Liver (tissue), 9 donors: Measurements from ENCODE around the gene PLOD3. TPM values are rescaled to one million over a fixed set of nuclear protein-coding genes. Genes with fewer than 3 reads are reported as not detected.

ENCODE experiments used
- DNase-seq: peaks from one replicate; pipeline ENCODE4 v3.0.0-alpha.2; 2017; ENCODE audit warnings: low spot score
- H3K27ac ChIP-seq, 2 donors: one replicate each; pipeline ENCODE4 v1.7.0; 2013; ENCODE audit warnings: inconsistent platforms in 2 of 2, low read length in 2 of 2, control low read depth in 1 of 2, low read depth in 1 of 2, mild to moderate bottlenecking in 1 of 2
- H3K27me3 ChIP-seq, 4 donors: one replicate each; pipeline versions ENCODE4 v1.6.1 to v1.7.0; 2013; ENCODE audit warnings: low read length in 3 of 4, inconsistent platforms in 1 of 4, mild to moderate bottlenecking in 1 of 4, moderate library complexity in 1 of 4; ENCODE audit not compliant: control insufficient read depth in 4 of 4, insufficient read depth in 4 of 4
- H3K36me3 ChIP-seq, 4 donors: one replicate each; pipeline versions ENCODE4 v1.6.1 to v1.7.0; 2013; ENCODE audit warnings: low read length in 3 of 4, mild to moderate bottlenecking in 3 of 4, low read depth in 1 of 4, moderate library complexity in 1 of 4; ENCODE audit not compliant: control insufficient read depth in 4 of 4, insufficient read depth in 3 of 4
- H3K4me1 ChIP-seq, 4 donors: one replicate each; pipeline versions ENCODE4 v1.6.1 to v1.7.0; 2013; ENCODE audit warnings: low read length in 3 of 4, mild to moderate bottlenecking in 3 of 4, moderate library complexity in 1 of 4; ENCODE audit not compliant: control insufficient read depth in 4 of 4, insufficient read depth in 4 of 4
- H3K4me3 ChIP-seq, 3 donors: one replicate each; pipeline versions ENCODE4 v1.6.1 to v1.7.0; 2013; ENCODE audit warnings: low read length in 3 of 3, control low read depth in 1 of 3, low read depth in 1 of 3, mild to moderate bottlenecking in 1 of 3
- H3K9ac ChIP-seq, 2 donors: one replicate each; pipeline ENCODE4 v1.7.0; 2013; ENCODE audit warnings: low read length in 2 of 2, mild to moderate bottlenecking in 2 of 2, moderate library complexity in 2 of 2, control low read depth in 1 of 2, low read depth in 1 of 2
- H3K9me3 ChIP-seq, 4 donors: one replicate each; pipeline versions ENCODE4 v1.6.1 to v1.7.0; 2013; ENCODE audit warnings: low read length in 3 of 4; ENCODE audit not compliant: control insufficient read depth in 4 of 4
- EGR1 ChIP-seq, 2 donors: IDR thresholded peaks; 2 replicates each; pipeline ENCODE4 v1.6.1; 2016 to 2018; ENCODE audit warnings: antibody characterized with exemption in 2 of 2, low read depth in 2 of 2
- FOXA1 ChIP-seq: IDR thresholded peaks from 2 replicates; pipeline ENCODE4 v1.6.1; 2016; ENCODE audit warnings: antibody characterized with exemption
- FOXA2 ChIP-seq: IDR thresholded peaks from 2 replicates; pipeline ENCODE4 v1.6.1; 2016; ENCODE audit warnings: antibody characterized with exemption
- GABPA ChIP-seq, 2 donors: IDR thresholded peaks in 1 of 2; conservative IDR thresholded peaks in 1 of 2; 2 replicates each; pipeline ENCODE4 v1.6.1; 2016; ENCODE audit warnings: antibody characterized with exemption in 2 of 2, mild to moderate bottlenecking in 1 of 2, moderate library complexity in 1 of 2
- HNF4A ChIP-seq, 2 donors: conservative IDR thresholded peaks; 2 replicates each; pipeline ENCODE4 v1.6.1; 2016; ENCODE audit warnings: antibody characterized with exemption in 2 of 2, mild to moderate bottlenecking in 2 of 2
- HNF4G ChIP-seq: IDR thresholded peaks from 2 replicates; pipeline ENCODE4 v1.6.1; 2016; ENCODE audit warnings: antibody characterized with exemption
- JUND ChIP-seq, 2 donors: IDR thresholded peaks; 2 replicates each; pipeline ENCODE4 v1.6.1; 2016; ENCODE audit warnings: antibody characterized with exemption in 2 of 2
- RAD21 ChIP-seq, 2 donors: IDR thresholded peaks; 2 replicates each; pipeline ENCODE4 v1.6.1; 2016; ENCODE audit warnings: antibody characterized with exemption in 2 of 2, mild to moderate bottlenecking in 2 of 2
- REST ChIP-seq: IDR thresholded peaks from 2 replicates; pipeline ENCODE4 v1.6.1; 2016; ENCODE audit warnings: antibody characterized with exemption, mild to moderate bottlenecking
- RXRA ChIP-seq, 2 donors: IDR thresholded peaks; 2 replicates each; pipeline ENCODE4 v1.6.1; 2017 to 2018; ENCODE audit warnings: antibody characterized with exemption in 2 of 2, mild to moderate bottlenecking in 1 of 2
- SP1 ChIP-seq: IDR thresholded peaks from 2 replicates; pipeline ENCODE4 v1.6.1; 2018; ENCODE audit warnings: antibody characterized with exemption, mild to moderate bottlenecking
- YY1 ChIP-seq: IDR thresholded peaks from 2 replicates; pipeline ENCODE4 v1.6.1; 2016; ENCODE audit warnings: antibody characterized with exemption, mild to moderate bottlenecking
- WGBS: extraction: QIAGEN DNeasy Blood & Tissue Kit; methylation state at CpG from one replicate; pipeline ENCODE4 v1.1.7; 2013; 5-methylcytosine and 5-hydroxymethylcytosine counted together
- polyA plus RNA-seq, 2 donors: library from polyadenylated mRNA; stranded (reverse) in 1 of 2; unstranded in 1 of 2; fragments of 200-250 nt in 1 of 2; fragments of >200 nt in 1 of 2; fragmentation: Nextera tagmentation in 1 of 2; extraction: Ambion mirVana in 1 of 2; gene quantifications; one replicate each; pipeline versions ENCODE4 v1.2.1 to v1.2.3, GENCODE V29; 2013 to 2015
- total RNA-seq, 2 donors: library from RNA; depleted of rRNA; stranded (reverse); fragments of >200 nt; gene quantifications; one replicate each; pipeline ENCODE4 v1.2.3, GENCODE V29; 2014
- TF ChIP-seq, protein P1 (sequence below): fragments of 150-350 bp; IDR thresholded peaks from 2 replicates; pipeline ENCODE4 v1.5.1; 2017; ENCODE audit warnings: improper control_type of control experiment, low read depth, low read length; ENCODE audit not compliant: missing input control
- TF ChIP-seq, protein P2 (sequence below): IDR thresholded peaks from 2 replicates; pipeline ENCODE4 v1.6.1; 2016; ENCODE audit warnings: antibody characterized with exemption
- donor health status: healthy.
- donor health status: healthy.
- donor health status: healthy.
- donor health status: healthy.
- donor health status: healthy.

The PLOD3 gene
- total and polyA plus RNA-seq, 4 donors: 19.4 to 42.9 (median 27.7) TPM

GRCh38 chr7:101231644-101232043, 14.3 kb upstream of the PLOD3 start:
- TF ChIP-seq RAD21 (IDR thresholded peaks at IDR 0.05) (peak in 1 of 2 donors; percentile 12), EGR1 (IDR thresholded peaks at IDR 0.05; ENCODE audit: low read depth in 2 of 2) (no peak), FOXA1 (no peak), GABPA (IDR thresholded peaks at IDR 0.05 in 1 of 2, conservative IDR thresholded peaks at IDR 0.05 in 1 of 2) (peak in 1 of 2 donors; percentile 22), FOXA2 (no peak), SP1 (no peak), RXRA (IDR thresholded peaks at IDR 0.05) (peak in 1 of 2 donors; percentile 54), JUND (IDR thresholded peaks at IDR 0.05) (no peak), YY1 (peak; percentile 58), HNF4A (conservative IDR thresholded peaks at IDR 0.05) (peak in 1 of 2 donors; percentile 43), REST (peak; percentile 16)
- TF ChIP-seq, protein P1, sequence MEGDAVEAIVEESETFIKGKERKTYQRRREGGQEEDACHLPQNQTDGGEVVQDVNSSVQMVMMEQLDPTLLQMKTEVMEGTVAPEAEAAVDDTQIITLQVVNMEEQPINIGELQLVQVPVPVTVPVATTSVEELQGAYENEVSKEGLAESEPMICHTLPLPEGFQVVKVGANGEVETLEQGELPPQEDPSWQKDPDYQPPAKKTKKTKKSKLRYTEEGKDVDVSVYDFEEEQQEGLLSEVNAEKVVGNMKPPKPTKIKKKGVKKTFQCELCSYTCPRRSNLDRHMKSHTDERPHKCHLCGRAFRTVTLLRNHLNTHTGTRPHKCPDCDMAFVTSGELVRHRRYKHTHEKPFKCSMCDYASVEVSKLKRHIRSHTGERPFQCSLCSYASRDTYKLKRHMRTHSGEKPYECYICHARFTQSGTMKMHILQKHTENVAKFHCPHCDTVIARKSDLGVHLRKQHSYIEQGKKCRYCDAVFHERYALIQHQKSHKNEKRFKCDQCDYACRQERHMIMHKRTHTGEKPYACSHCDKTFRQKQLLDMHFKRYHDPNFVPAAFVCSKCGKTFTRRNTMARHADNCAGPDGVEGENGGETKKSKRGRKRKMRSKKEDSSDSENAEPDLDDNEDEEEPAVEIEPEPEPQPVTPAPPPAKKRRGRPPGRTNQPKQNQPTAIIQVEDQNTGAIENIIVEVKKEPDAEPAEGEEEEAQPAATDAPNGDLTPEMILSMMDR: no peak
- TF ChIP-seq, protein P2, sequence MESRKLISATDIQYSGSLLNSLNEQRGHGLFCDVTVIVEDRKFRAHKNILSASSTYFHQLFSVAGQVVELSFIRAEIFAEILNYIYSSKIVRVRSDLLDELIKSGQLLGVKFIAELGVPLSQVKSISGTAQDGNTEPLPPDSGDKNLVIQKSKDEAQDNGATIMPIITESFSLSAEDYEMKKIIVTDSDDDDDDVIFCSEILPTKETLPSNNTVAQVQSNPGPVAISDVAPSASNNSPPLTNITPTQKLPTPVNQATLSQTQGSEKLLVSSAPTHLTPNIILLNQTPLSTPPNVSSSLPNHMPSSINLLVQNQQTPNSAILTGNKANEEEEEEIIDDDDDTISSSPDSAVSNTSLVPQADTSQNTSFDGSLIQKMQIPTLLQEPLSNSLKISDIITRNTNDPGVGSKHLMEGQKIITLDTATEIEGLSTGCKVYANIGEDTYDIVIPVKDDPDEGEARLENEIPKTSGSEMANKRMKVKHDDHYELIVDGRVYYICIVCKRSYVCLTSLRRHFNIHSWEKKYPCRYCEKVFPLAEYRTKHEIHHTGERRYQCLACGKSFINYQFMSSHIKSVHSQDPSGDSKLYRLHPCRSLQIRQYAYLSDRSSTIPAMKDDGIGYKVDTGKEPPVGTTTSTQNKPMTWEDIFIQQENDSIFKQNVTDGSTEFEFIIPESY: no peak
- 21% methylated on average over 7 of the region's 7 CpGs for WGBS
- peaks cover 14 to 27% (median 22%) of the 10 kb centered on the region in 4 donors for H3K4me1 ChIP-seq
- DNase-seq: peak; percentile 49
- no peak overlapping the region for H3K4me3 ChIP-seq
- H3K27me3 ChIP-seq: no peaks in the 10 kb centered on the region
- no peak overlapping the region for H3K9ac ChIP-seq
- peaks cover 0 to 8% (median 7%) of the 10 kb centered on the region in 4 donors for H3K36me3 ChIP-seq
- no peaks in the 10 kb centered on the region for H3K9me3 ChIP-seq
- peak overlapping the region; percentile 29 to 73 for H3K27ac ChIP-seq

GRCh38 chr7:101226721-101227120, 9.3 kb upstream of the PLOD3 start:
- Histone ChIP-seq H3K27ac (no peak overlapping the region), H3K36me3 (peaks cover 17 to 35% (median 24%) of the 10 kb centered on the region in 4 donors), H3K9me3 (no peaks in the 10 kb centered on the region), H3K4me1 (peaks cover 7 to 22% (median 13%) of the 10 kb centered on the region in 4 donors), H3K9ac (no peak overlapping the region), H3K4me3 (no peak overlapping the region), H3K27me3 (no peaks in the 10 kb centered on the region)
- 79% methylated on average over 9 of the region's 9 CpGs for WGBS
- TF ChIP-seq HNF4G: no peak
- no peak for TF ChIP-seq EGR1 (IDR thresholded peaks at IDR 0.05; ENCODE audit: low read depth in 2 of 2)
- TF ChIP-seq, protein P2: no peak
- DNase-seq: no peak
